Liver (tissue), 3 donors: Measurements from ENCODE around the gene SMAD7.

Experiments used
- CTCF ChIP-seq: fragments of 150-350 bp; IDR thresholded peaks from 2 replicates; pipeline ENCODE4 v1.5.1; 2017; ENCODE audit warnings: improper control_type of control experiment, low read depth, low read length; ENCODE audit not compliant: missing input control
- EGR1 ChIP-seq, 2 donors: IDR thresholded peaks; 2 replicates each; pipeline ENCODE4 v1.6.1; 2016 to 2018; ENCODE audit warnings: antibody characterized with exemption in 2 of 2, low read depth in 2 of 2
- FOXA1 ChIP-seq: IDR thresholded peaks from 2 replicates; pipeline ENCODE4 v1.6.1; 2016; ENCODE audit warnings: antibody characterized with exemption
- GABPA ChIP-seq, 2 donors: IDR thresholded peaks in 1 of 2; conservative IDR thresholded peaks in 1 of 2; 2 replicates each; pipeline ENCODE4 v1.6.1; 2016; ENCODE audit warnings: antibody characterized with exemption in 2 of 2, mild to moderate bottlenecking in 1 of 2, moderate library complexity in 1 of 2
- RAD21 ChIP-seq, 2 donors: IDR thresholded peaks; 2 replicates each; pipeline ENCODE4 v1.6.1; 2016; ENCODE audit warnings: antibody characterized with exemption in 2 of 2, mild to moderate bottlenecking in 2 of 2
- TAF1 ChIP-seq: conservative IDR thresholded peaks from 2 replicates; pipeline ENCODE4 v1.6.1; 2016; ENCODE audit warnings: antibody characterized with exemption, mild to moderate bottlenecking
- TF ChIP-seq, protein P1 (sequence below): IDR thresholded peaks from 2 replicates; pipeline ENCODE4 v1.6.1; 2016; ENCODE audit warnings: antibody characterized with exemption
- TF ChIP-seq, protein P2 (sequence below): IDR thresholded peaks from 2 replicates; pipeline ENCODE4 v1.6.1; 2016; ENCODE audit warnings: antibody characterized with exemption
- TF ChIP-seq, protein P3 (sequence below): IDR thresholded peaks from 2 replicates; pipeline ENCODE4 v1.6.1; 2016; ENCODE audit warnings: antibody characterized with exemption
- donor health status: healthy.
- donor health status: healthy.

DNA sequence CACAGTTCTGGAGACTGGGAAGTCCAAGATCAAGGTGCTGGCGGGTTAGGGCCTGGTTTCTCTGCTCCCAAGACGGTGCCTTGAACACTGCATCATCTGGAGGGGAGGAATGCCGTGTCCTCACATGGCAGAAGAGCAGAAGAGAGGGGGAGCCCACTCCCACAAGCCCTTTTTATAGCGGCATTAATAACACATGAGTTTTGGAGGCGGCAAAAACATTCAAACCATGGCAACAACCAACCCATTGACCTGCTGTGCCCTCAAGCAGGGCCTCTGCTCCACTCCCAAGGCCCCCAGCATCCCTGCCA, 62.0 kb downstream of the SMAD7 start:
- TF ChIP-seq CTCF (no peak), RAD21 (IDR thresholded peaks at IDR 0.05) (no peak), GABPA (IDR thresholded peaks at IDR 0.05 in 1 of 2, conservative IDR thresholded peaks at IDR 0.05 in 1 of 2) (no peak), EGR1 (IDR thresholded peaks at IDR 0.05; ENCODE audit: low read depth in 2 of 2) (no peak), FOXA1 (no peak), TAF1 (no peak)
- TF ChIP-seq, protein P1, sequence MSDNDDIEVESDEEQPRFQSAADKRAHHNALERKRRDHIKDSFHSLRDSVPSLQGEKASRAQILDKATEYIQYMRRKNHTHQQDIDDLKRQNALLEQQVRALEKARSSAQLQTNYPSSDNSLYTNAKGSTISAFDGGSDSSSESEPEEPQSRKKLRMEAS: no peak
- TF ChIP-seq, protein P2, sequence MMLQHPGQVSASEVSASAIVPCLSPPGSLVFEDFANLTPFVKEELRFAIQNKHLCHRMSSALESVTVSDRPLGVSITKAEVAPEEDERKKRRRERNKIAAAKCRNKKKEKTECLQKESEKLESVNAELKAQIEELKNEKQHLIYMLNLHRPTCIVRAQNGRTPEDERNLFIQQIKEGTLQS: no peak
- TF ChIP-seq, protein P3, sequence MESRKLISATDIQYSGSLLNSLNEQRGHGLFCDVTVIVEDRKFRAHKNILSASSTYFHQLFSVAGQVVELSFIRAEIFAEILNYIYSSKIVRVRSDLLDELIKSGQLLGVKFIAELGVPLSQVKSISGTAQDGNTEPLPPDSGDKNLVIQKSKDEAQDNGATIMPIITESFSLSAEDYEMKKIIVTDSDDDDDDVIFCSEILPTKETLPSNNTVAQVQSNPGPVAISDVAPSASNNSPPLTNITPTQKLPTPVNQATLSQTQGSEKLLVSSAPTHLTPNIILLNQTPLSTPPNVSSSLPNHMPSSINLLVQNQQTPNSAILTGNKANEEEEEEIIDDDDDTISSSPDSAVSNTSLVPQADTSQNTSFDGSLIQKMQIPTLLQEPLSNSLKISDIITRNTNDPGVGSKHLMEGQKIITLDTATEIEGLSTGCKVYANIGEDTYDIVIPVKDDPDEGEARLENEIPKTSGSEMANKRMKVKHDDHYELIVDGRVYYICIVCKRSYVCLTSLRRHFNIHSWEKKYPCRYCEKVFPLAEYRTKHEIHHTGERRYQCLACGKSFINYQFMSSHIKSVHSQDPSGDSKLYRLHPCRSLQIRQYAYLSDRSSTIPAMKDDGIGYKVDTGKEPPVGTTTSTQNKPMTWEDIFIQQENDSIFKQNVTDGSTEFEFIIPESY: no peak
